Frontal cortex (tissue), 4 donors: ENCODE data around the gene SLC6A5. TPM values are rescaled to one million over a fixed set of nuclear protein-coding genes. Genes with fewer than 3 reads are reported as not detected.

ENCODE experiments used
- DNase-seq, 2 donors: peaks; one replicate each; pipeline ENCODE4 v3.0.0; 2012; ENCODE audit warnings: low spot score in 2 of 2
- FAIRE-seq: peaks from 2 replicates; lab custom pipeline; 2012; peaks lifted over from hg19 to GRCh38; lab: Jason Lieb, UNC
- total RNA-seq: library from RNA; depleted of rRNA; stranded (reverse); fragments of >200 nt; gene quantifications from one replicate; pipeline ENCODE4 v1.2.3, GENCODE V29; 2014
- donor health status: control.
- donor health status: control.
- donor health status: control.

Gene SLC6A5
- total RNA-seq, 1 donor from 2014 or later = not detected

- FAIRE-seq = no peak
- no peak for DNase-seq
These were observed 62.0 kb downstream of the SLC6A5 start for GRCh38 chr11:20661445-20661844.

GRCh38 chr11:20661850-20662249 is 62.4 kb downstream of the SLC6A5 start:
- DNase-seq (no peak), FAIRE-seq (no peak)

GRCh38 chr11:20668131-20668809 is 68.9 kb downstream of the SLC6A5 start:
- FAIRE-seq (no peak), DNase-seq (no peak)

GRCh38 chr11:20668844-20669819 is 69.7 kb downstream of the SLC6A5 start, which contains the start of gene NELL1:
NELL1 (plus strand) TSS chr11:20669586.
- FAIRE-seq (no peak), DNase-seq (no peak)

DNA sequence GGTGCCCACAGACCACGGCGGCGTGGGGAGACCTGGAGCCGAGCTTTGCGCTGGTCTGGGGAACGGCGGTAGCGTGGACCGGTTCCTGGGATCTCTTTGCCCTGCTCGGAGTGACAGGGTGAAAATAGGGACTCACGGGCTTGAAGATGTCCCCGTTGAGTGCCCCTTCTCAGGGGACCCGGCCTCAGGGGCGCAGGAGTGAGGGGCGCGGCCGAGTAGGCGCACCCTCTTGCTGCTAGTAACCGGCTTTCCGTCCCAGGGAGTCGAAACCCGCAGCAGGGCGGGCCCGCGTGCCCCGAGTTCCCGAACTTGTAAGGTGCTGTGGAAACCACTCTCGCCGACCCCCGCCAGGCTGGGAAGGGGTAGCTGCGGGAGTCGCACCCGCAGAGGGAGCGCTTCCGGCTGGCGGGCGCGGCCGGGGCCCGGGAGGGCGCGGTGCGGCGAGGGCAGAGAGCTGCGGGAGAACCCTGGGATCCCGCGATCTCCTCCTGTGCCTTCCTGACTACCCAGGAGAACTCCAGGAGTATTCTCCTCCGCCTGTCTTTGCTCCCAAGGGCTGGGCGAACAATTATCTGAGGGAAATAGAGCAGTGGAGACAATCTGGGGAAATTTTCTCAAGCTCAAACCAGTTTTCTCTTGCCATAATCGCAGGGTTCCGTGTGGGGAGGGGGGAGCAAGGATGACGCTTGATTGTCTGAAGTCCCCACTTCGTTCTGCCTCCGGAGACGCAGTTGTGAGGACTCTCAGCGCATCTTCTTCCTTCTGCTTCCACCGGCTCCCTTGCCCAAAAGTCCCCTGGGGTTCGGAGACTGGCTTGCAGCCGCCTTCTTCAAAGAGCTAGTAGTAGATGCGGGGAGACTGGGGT is 70.6 kb downstream of the SLC6A5 start:
- FAIRE-seq (no peak), DNase-seq (no peak)

- no peak for DNase-seq
- no peak for FAIRE-seq
These were observed 71.6 kb downstream of the SLC6A5 start for GRCh38 chr11:20670932-20671403.

DNA sequence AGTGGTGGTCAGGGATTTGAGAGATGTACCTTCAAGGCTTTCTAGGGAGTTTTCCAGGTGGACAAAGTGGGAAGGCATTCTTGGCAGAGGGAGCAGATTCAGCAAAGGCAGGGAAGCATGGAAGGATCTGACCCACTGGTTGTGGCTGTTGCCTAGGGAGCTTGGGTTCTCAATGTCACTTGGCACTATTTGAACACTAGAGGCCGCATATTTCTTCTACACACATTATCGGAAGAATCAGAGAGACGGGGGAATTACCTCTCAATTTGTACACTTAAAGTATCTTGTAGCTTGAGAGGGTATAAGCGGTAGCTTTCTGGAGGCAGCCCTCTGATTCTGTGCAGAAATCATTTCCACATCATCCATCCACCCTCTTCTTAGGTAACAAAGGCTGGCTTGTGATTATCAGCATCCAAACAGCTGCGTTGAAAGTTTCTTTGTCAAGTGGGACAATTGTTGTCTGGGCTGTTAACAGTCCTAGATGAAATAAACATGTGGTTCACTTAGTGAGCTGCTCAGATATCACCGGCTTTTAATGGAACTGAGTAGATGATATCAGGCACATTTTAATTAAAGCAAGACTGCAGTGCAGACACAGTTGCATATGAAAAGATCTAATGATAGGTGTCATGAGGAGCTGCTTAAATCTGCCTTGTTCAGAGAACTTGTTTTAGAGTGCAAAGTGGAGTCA is 72.6 kb downstream of the SLC6A5 start:
- FAIRE-seq = no peak
- no peak for DNase-seq

GRCh38 chr11:20672575-20672974 is 73.2 kb downstream of the SLC6A5 start:
- no peak for FAIRE-seq
- DNase-seq = no peak

GRCh38 chr11:20676658-20677057 is 77.2 kb downstream of the SLC6A5 start:
- FAIRE-seq (no peak), DNase-seq (no peak)

GRCh38 chr11:20688761-20689160 is 89.4 kb downstream of the SLC6A5 start:
- no peak for FAIRE-seq

GRCh38 chr11:20707876-20708275 is 108.5 kb downstream of the SLC6A5 start:
- DNase-seq (no peak), FAIRE-seq (no peak)

More at GRCh38 chr11:20688761-20689160, 89.4 kb downstream of the SLC6A5 start:
- DNase-seq = no peak

Other genes starting within 250 kb of the SLC6A5 start
- gene HTATIP2, start 235.9 kb upstream of the SLC6A5 start, total RNA-seq = 2.9 TPM
- 23.6 TPM for gene PRMT3, start 211.9 kb upstream of the SLC6A5 start, total RNA-seq
- gene NELL1, start 70.0 kb downstream of the SLC6A5 start, total RNA-seq = 65.6 TPM